GM23338 (cell line): ENCODE measurements around the gene TRAF2. TPM values are rescaled to one million over a fixed set of nuclear protein-coding genes. Genes with fewer than 3 reads are reported as not detected.

ENCODE experiments used
- ATAC-seq: fragments of 200-7000 bp; cut with Tn5 transposase; 3 replicates; pipeline ENCODE4 v1.9.1; 2020
- DNase-seq: peaks from one replicate; pipeline ENCODE4 v3.0.0-alpha.2; 2015; ENCODE audit warnings: low spot score
- H2AFZ ChIP-seq: fragments of 200-600 bp; sonication (generic); 2 replicates; pipeline ENCODE4 v1.8.0; 2016; ENCODE audit warnings: antibody characterized with exemption, mild to moderate bottlenecking, moderate library complexity
- H3F3A ChIP-seq: fragments of 200-600 bp; sonication (generic); replicated peaks from 2 replicates; pipeline ENCODE4 v1.8.0; 2017; ENCODE audit warnings: antibody characterized with exemption, mixed run types, low read depth
- H3K27ac ChIP-seq: fragments of 200-600 bp; sonication (generic); 2 replicates; pipeline ENCODE4 v1.6.1; 2016; ENCODE audit warnings: low read depth
- H3K27me3 ChIP-seq: fragments of 200-600 bp; sonication (generic); 2 replicates; pipeline ENCODE4 v1.8.0; 2016; ENCODE audit warnings: mild to moderate bottlenecking, mixed run types, moderate library complexity; ENCODE audit not compliant: insufficient read depth
- H3K36me3 ChIP-seq: fragments of 200-600 bp; sonication (generic); 2 replicates; pipeline ENCODE4 v1.8.0; 2016; ENCODE audit warnings: mild to moderate bottlenecking; ENCODE audit not compliant: insufficient read depth
- H3K4me1 ChIP-seq: fragments of 200-600 bp; sonication (generic); 2 replicates; pipeline ENCODE4 v1.8.0; 2016; ENCODE audit warnings: mild to moderate bottlenecking, moderate library complexity; ENCODE audit not compliant: insufficient read depth
- H3K4me2 ChIP-seq: fragments of 200-600 bp; sonication (generic); 2 replicates; pipeline ENCODE4 v1.7.1; 2017; ENCODE audit warnings: mixed run types
- H3K4me3 ChIP-seq: fragments of 200-600 bp; sonication (generic); 2 replicates; pipeline ENCODE4 v1.6.1; 2016; ENCODE audit warnings: mixed run types
- H3K79me2 ChIP-seq: fragments of 200-600 bp; sonication (generic); replicated peaks from 2 replicates; pipeline ENCODE4 v1.8.0; 2017; ENCODE audit warnings: mild to moderate bottlenecking; ENCODE audit not compliant: insufficient read depth
- H3K9me2 ChIP-seq: fragments of 200-600 bp; sonication (generic); 2 replicates; pipeline ENCODE4 v1.8.0; 2017; ENCODE audit not compliant: insufficient read depth
- H4K20me1 ChIP-seq: fragments of 200-600 bp; sonication (generic); replicated peaks from 2 replicates; pipeline ENCODE4 v1.8.0; 2017; ENCODE audit warnings: mild to moderate bottlenecking; ENCODE audit not compliant: insufficient read depth
- H3K27ac Mint-ChIP-seq: 2 replicates; pipeline ENCODE4 v1.8.0; 2020; ENCODE audit warnings: inconsistent platforms, mild to moderate bottlenecking, moderate library complexity, mixed read lengths
- H3K27me3 Mint-ChIP-seq: 3 replicates; pipeline ENCODE4 v1.8.0; 2022; ENCODE audit warnings: low read depth, mild to moderate bottlenecking, moderate library complexity, mixed read lengths, inconsistent platforms; ENCODE audit not compliant: insufficient read depth, poor library complexity
- H3K36me3 Mint-ChIP-seq: 3 replicates; pipeline ENCODE4 v1.8.0; 2021; ENCODE audit warnings: low read depth, mild to moderate bottlenecking, inconsistent platforms, moderate library complexity, mixed read lengths
- H3K4me1 Mint-ChIP-seq: 3 replicates; pipeline ENCODE4 v1.8.0; 2020; ENCODE audit warnings: mild to moderate bottlenecking, inconsistent platforms, mixed read lengths
- H3K4me3 Mint-ChIP-seq: 3 replicates; pipeline ENCODE4 v1.8.0; 2021; ENCODE audit warnings: moderate library complexity, mild to moderate bottlenecking, inconsistent platforms, mixed read lengths
- H3K9me3 Mint-ChIP-seq: 3 replicates; pipeline ENCODE4 v1.8.0; 2020; ENCODE audit warnings: moderate library complexity, mild to moderate bottlenecking, inconsistent platforms, mixed read lengths
- CTCF ChIP-seq, 2 experiments: fragments of 200-600 bp in 1 of 2; sonication (generic) in 1 of 2; conservative IDR thresholded peaks; 2 replicates each; pipeline versions ENCODE4 v1.5.1 to v1.6.1; 2016 to 2017; ENCODE audit warnings: antibody characterized with exemption in 2 of 2, low read depth in 2 of 2, mild to moderate bottlenecking in 2 of 2, moderate library complexity in 1 of 2
- EZH2 ChIP-seq: fragments of 200-600 bp; sonication (generic); IDR thresholded peaks from one replicate; pipeline ENCODE4 v1.8.0; 2017; ENCODE audit warnings: antibody characterized with exemption, mild to moderate bottlenecking, low read depth; ENCODE audit not compliant: unreplicated experiment
- EZH2phosphoT487 ChIP-seq: fragments of 200-600 bp; sonication (generic); IDR thresholded peaks from one replicate; pipeline ENCODE4 v1.8.1; 2018; ENCODE audit warnings: antibody characterized with exemption; ENCODE audit not compliant: unreplicated experiment
- JUNB ChIP-seq: IDR thresholded peaks from one replicate; pipeline ENCODE4 v1.6.1; 2016; ENCODE audit warnings: antibody characterized with exemption; ENCODE audit not compliant: unreplicated experiment
- NANOG ChIP-seq: IDR thresholded peaks from 2 replicates; pipeline ENCODE4 v1.6.1; 2016; ENCODE audit warnings: antibody characterized with exemption, borderline replicate concordance
- ZNF331 ChIP-seq: fragments of 250-450 bp; sonication (Bioruptor Pico); IDR thresholded peaks from 2 replicates; pipeline ENCODE4 v1.5.0; 2020; ENCODE audit warnings: low read depth, mild to moderate bottlenecking, moderate library complexity
- polyA plus RNA-seq: library from polyadenylated mRNA; unstranded; fragments of >200 nt; fragmentation: Nextera tagmentation; extraction: Ambion mirVana; gene quantifications from 2 replicates; pipeline ENCODE4 v1.2.1, GENCODE V29; 2016
- total RNA-seq: library from RNA; depleted of rRNA; stranded (reverse); fragments of >200 nt; shearing (Covaris generic); gene quantifications from 2 replicates; pipeline ENCODE4 v1.2.3, GENCODE V29; 2014
- TF ChIP-seq, protein P1 (sequence below): IDR thresholded peaks from 2 replicates; pipeline ENCODE4 v1.6.1; 2016; ENCODE audit warnings: antibody characterized with exemption
- TF ChIP-seq, protein P2 (sequence below): fragments of 250-450 bp; sonication (Bioruptor Pico); IDR thresholded peaks from 2 replicates; pipeline ENCODE4 v1.5.0; 2020; ENCODE audit warnings: mild to moderate bottlenecking, moderate library complexity
- TF ChIP-seq, protein P3 (sequence below): IDR thresholded peaks from one replicate; pipeline ENCODE4 v1.6.1; 2018; ENCODE audit warnings: antibody characterized with exemption; ENCODE audit not compliant: unreplicated experiment

Gene TRAF2
- total and polyA plus RNA-seq, 2 experiments from 2014 or later, result 25.4 to 39.9 TPM

DNA sequence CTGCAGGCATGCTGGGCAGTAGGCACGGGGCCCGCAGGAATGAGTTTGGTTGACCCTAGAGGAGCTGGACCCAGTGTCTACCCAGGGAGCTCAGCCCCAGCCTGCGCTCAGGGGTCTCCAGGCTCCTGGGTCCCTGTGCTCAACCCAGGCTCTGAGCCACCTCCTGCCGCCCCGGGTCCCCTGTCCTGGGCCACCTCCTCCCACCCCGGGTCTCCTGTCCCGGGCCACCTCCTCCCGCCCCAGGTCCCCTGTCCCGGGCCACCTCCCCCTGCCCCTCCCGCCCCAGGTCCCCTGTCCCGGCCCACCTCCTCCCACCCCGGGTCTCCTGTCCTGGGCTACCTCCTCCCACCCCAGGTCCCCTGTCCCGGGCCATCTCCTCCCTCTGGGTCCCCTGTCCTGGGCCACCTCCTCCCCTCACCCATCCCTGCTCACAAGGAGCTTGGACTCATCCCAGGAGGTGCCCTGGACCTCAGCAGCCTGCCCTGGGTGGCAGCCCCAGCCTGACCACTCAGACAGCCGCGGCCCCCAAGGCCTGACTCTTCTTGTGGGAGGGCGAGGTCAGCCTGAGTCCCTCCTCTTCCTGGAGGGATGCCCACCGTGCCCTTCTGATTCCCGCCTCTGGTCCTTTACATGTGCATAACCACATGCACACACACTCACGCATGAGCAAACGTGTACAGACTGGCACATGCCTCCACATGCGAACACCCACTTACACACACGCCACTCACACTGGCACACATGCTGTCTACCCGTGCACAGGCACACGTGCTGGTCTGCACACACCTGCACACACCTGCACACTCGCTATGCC, 68.2 kb downstream of the TRAF2 start:
- Histone ChIP-seq H3F3A (no peaks in the 10 kb centered on the region), H3K27me3 (no peaks in the 10 kb centered on the region), H3K79me2 (no peaks in the 10 kb centered on the region), H3K4me2 (no peak overlapping the region), H3K4me1 (no peaks in the 10 kb centered on the region; the same call in 1 of the 2 replicates), H3K9me2 (0 out of 2 replicates have a peak, but pooled peaks cover 6% of the 10 kb centered on the region), H3K27ac (no peak overlapping the region), H2AFZ (no peak overlapping the region), H3K4me3 (no peak overlapping the region), H4K20me1 (no peaks in the 10 kb centered on the region), H3K36me3 (no peaks in the 10 kb centered on the region)
- H3K4me3 Mint-ChIP-seq, result no peak overlapping the region
- TF ChIP-seq NANOG (no peak), JUNB (no peak), ZNF331 (CRISPR knock-in tag) (no peak), CTCF (conservative IDR thresholded peaks at IDR 0.05; ENCODE audit: low read depth in 2 of 2) (no peak), EZH2phosphoT487 (no peak), EZH2 (no peak)
- TF ChIP-seq, protein P1, sequence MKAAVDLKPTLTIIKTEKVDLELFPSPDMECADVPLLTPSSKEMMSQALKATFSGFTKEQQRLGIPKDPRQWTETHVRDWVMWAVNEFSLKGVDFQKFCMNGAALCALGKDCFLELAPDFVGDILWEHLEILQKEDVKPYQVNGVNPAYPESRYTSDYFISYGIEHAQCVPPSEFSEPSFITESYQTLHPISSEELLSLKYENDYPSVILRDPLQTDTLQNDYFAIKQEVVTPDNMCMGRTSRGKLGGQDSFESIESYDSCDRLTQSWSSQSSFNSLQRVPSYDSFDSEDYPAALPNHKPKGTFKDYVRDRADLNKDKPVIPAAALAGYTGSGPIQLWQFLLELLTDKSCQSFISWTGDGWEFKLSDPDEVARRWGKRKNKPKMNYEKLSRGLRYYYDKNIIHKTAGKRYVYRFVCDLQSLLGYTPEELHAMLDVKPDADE, result no peak
- TF ChIP-seq, protein P2, sequence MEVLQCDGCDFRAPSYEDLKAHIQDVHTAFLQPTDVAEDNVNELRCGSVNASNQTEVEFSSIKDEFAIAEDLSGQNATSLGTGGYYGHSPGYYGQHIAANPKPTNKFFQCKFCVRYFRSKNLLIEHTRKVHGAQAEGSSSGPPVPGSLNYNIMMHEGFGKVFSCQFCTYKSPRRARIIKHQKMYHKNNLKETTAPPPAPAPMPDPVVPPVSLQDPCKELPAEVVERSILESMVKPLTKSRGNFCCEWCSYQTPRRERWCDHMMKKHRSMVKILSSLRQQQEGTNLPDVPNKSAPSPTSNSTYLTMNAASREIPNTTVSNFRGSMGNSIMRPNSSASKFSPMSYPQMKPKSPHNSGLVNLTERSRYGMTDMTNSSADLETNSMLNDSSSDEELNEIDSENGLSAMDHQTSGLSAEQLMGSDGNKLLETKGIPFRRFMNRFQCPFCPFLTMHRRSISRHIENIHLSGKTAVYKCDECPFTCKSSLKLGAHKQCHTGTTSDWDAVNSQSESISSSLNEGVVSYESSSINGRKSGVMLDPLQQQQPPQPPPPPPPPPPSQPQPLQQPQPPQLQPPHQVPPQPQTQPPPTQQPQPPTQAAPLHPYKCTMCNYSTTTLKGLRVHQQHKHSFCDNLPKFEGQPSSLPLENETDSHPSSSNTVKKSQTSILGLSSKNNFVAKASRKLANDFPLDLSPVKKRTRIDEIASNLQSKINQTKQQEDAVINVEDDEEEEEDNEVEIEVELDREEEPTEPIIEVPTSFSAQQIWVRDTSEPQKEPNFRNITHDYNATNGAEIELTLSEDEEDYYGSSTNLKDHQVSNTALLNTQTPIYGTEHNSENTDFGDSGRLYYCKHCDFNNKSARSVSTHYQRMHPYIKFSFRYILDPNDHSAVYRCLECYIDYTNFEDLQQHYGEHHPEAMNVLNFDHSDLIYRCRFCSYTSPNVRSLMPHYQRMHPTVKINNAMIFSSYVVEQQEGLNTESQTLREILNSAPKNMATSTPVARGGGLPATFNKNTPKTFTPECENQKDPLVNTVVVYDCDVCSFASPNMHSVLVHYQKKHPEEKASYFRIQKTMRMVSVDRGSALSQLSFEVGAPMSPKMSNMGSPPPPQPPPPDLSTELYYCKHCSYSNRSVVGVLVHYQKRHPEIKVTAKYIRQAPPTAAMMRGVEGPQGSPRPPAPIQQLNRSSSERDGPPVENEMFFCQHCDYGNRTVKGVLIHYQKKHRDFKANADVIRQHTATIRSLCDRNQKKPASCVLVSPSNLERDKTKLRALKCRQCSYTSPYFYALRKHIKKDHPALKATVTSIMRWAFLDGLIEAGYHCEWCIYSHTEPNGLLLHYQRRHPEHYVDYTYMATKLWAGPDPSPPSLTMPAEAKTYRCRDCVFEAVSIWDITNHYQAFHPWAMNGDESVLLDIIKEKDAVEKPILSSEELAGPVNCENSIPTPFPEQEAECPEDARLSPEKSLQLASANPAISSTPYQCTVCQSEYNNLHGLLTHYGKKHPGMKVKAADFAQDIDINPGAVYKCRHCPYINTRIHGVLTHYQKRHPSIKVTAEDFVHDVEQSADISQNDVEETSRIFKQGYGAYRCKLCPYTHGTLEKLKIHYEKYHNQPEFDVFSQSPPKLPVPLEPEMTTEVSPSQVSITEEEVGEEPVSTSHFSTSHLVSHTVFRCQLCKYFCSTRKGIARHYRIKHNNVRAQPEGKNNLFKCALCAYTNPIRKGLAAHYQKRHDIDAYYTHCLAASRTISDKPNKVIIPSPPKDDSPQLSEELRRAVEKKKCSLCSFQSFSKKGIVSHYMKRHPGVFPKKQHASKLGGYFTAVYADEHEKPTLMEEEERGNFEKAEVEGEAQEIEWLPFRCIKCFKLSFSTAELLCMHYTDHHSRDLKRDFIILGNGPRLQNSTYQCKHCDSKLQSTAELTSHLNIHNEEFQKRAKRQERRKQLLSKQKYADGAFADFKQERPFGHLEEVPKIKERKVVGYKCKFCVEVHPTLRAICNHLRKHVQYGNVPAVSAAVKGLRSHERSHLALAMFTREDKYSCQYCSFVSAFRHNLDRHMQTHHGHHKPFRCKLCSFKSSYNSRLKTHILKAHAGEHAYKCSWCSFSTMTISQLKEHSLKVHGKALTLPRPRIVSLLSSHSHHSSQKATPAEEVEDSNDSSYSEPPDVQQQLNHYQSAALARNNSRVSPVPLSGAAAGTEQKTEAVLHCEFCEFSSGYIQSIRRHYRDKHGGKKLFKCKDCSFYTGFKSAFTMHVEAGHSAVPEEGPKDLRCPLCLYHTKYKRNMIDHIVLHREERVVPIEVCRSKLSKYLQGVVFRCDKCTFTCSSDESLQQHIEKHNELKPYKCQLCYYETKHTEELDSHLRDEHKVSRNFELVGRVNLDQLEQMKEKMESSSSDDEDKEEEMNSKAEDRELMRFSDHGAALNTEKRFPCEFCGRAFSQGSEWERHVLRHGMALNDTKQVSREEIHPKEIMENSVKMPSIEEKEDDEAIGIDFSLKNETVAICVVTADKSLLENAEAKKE (CRISPR knock-in tag), result no peak
- TF ChIP-seq, protein P3, sequence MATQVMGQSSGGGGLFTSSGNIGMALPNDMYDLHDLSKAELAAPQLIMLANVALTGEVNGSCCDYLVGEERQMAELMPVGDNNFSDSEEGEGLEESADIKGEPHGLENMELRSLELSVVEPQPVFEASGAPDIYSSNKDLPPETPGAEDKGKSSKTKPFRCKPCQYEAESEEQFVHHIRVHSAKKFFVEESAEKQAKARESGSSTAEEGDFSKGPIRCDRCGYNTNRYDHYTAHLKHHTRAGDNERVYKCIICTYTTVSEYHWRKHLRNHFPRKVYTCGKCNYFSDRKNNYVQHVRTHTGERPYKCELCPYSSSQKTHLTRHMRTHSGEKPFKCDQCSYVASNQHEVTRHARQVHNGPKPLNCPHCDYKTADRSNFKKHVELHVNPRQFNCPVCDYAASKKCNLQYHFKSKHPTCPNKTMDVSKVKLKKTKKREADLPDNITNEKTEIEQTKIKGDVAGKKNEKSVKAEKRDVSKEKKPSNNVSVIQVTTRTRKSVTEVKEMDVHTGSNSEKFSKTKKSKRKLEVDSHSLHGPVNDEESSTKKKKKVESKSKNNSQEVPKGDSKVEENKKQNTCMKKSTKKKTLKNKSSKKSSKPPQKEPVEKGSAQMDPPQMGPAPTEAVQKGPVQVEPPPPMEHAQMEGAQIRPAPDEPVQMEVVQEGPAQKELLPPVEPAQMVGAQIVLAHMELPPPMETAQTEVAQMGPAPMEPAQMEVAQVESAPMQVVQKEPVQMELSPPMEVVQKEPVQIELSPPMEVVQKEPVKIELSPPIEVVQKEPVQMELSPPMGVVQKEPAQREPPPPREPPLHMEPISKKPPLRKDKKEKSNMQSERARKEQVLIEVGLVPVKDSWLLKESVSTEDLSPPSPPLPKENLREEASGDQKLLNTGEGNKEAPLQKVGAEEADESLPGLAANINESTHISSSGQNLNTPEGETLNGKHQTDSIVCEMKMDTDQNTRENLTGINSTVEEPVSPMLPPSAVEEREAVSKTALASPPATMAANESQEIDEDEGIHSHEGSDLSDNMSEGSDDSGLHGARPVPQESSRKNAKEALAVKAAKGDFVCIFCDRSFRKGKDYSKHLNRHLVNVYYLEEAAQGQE, result no peak
- DNase-seq (no peak), ATAC-seq (no peak)
- no peaks in the 10 kb centered on the region; the same call in 2 of the 3 replicates for H3K4me1 Mint-ChIP-seq
- H3K27ac Mint-ChIP-seq, result no peak overlapping the region
- no peaks in the 10 kb centered on the region; the same call in 2 of the 3 replicates for H3K36me3 Mint-ChIP-seq
- H3K27me3 Mint-ChIP-seq, result peaks cover 7% of the 10 kb centered on the region
- peaks cover 4% of the 10 kb centered on the region; the same call in 2 of the 3 replicates for H3K9me3 Mint-ChIP-seq
